Erythroblast (primary cell): ENCODE results near the gene BTBD6.

Experiments used
- GATA1 ChIP-seq: IDR thresholded peaks from 2 replicates; pipeline ENCODE4 v1.6.1; 2011; ENCODE audit warnings: low read depth, mild to moderate bottlenecking, control low read depth, low read length, moderate library complexity
- POLR2A ChIP-seq: IDR thresholded peaks from 2 replicates; pipeline ENCODE4 v1.6.1; 2011; ENCODE audit warnings: mild to moderate bottlenecking, low read length

- TF ChIP-seq POLR2A (no peak), GATA1 (no peak)
Observed at GRCh38 chr14:105290621-105291346, 42.5 kb downstream of the BTBD6 start.
